ENCODE results near the gene HEXIM2. TPM values are rescaled to one million over a fixed set of nuclear protein-coding genes. Genes with fewer than 3 reads are reported as not detected.

HEXIM2 gene
- total RNA-seq, 1 experiment from 2014 or later: 12.5 TPM

DNA sequence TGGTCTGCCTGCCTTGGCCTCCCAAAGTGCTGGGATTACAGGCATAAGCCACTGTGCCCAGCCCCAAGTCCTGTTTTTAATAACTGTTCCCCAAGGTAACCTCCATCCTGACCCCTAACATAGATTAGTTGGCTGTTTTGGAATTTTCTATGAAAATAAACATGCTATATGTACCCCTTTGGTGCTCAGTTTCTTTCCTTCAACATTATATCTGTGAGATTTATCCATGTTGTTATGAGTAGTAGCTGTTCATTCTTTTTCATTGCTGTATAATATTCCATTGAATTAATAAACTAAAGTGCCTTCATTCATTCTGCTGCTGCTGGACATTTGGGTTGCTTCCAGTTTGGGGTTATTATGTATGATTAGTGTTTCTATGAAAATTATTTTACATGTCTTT, 33.7 kb downstream of the HEXIM2 start:
- Histone ChIP-seq H3K4me2 (ENCODE audit: insufficient read depth, insufficient read length, low read length) (no peak overlapping the region), H2AFZ (ENCODE audit: low read length) (no peak overlapping the region), H2BK5ac (ENCODE audit: insufficient read length, low read length) (no peak overlapping the region), H3K18ac (ENCODE audit: insufficient read length, low read depth, low read length) (no peak overlapping the region), H3K27me3 (ENCODE audit: insufficient read depth, low read length) (no peaks in the 10 kb centered on the region), H2BK120ac (ENCODE audit: low read depth, low read length, poor library complexity, severe bottlenecking) (no peak overlapping the region), H3K4me1 (ENCODE audit: insufficient read depth, low read length) (no peaks in the 10 kb centered on the region; the same call in 1 of the 2 replicates), H3K79me1 (ENCODE audit: insufficient read depth, low read depth, low read length, poor library complexity, severe bottlenecking) (no peaks in the 10 kb centered on the region), H3K79me2 (ENCODE audit: insufficient read depth, low read length) (no peaks in the 10 kb centered on the region), H4K5ac (ENCODE audit: insufficient read length, low read depth, low read length) (no peak overlapping the region), H2BK20ac (ENCODE audit: low read depth, low read length, poor library complexity, severe bottlenecking) (no peak overlapping the region), H3K14ac (ENCODE audit: insufficient read depth, low read length) (no peak overlapping the region), H3K27ac (ENCODE audit: insufficient read length, low read depth, low read length) (no peak overlapping the region), H3K23ac (ENCODE audit: insufficient read length, low read depth, low read length) (no peak overlapping the region), H3K9me3 (ENCODE audit: control insufficient read depth, low read depth, low read length) (no peaks in the 10 kb centered on the region), H4K8ac (replicated peaks; ENCODE audit: insufficient read length, low read depth, low read length) (no peak overlapping the region), H2BK12ac (ENCODE audit: insufficient read length, low read depth, low read length) (no peak overlapping the region), H3T11ph (ENCODE audit: low read length) (no peak overlapping the region), H4K91ac (ENCODE audit: insufficient read length, low read depth, low read length) (no peak overlapping the region), H4K20me1 (ENCODE audit: control insufficient read depth, insufficient read depth, insufficient read length) (no peaks in the 10 kb centered on the region), H3K23me2 (ENCODE audit: insufficient read length, low read depth, low read length, poor library complexity, severe bottlenecking) (no peaks in the 10 kb centered on the region), H2BK15ac (ENCODE audit: low read depth, low read length) (no peak overlapping the region), H3K9ac (ENCODE audit: extremely low read depth, insufficient read length, low read length) (no peak overlapping the region), H3K4ac (ENCODE audit: low read depth, low read length) (no peak overlapping the region), H3K56ac (ENCODE audit: insufficient read length, low read depth, low read length) (no peak overlapping the region), H2AK5ac (ENCODE audit: insufficient read length, low read length) (no peak overlapping the region)
- H3K9me3 Mint-ChIP-seq: peaks cover 0 to 4% of the 10 kb centered on the region in 2 experiments; a peak in 2 of 5 replicates
- peaks cover 10 to 15% of the 10 kb centered on the region in 2 experiments for H3K4me1 Mint-ChIP-seq
- H3K36me3 Mint-ChIP-seq (ENCODE audit: insufficient read depth in 1 of 3, low read depth in 3 of 3): peaks cover 0 to 4% (median 0%) of the 10 kb centered on the region in 3 experiments; a peak in 3 of 7 replicates
- DNase-seq: no peak
- peak overlapping the region in 1 of 3 experiments; percentile 61; a peak in 1 of 7 replicates for H3K27ac Mint-ChIP-seq
- TF ChIP-seq, protein P1, sequence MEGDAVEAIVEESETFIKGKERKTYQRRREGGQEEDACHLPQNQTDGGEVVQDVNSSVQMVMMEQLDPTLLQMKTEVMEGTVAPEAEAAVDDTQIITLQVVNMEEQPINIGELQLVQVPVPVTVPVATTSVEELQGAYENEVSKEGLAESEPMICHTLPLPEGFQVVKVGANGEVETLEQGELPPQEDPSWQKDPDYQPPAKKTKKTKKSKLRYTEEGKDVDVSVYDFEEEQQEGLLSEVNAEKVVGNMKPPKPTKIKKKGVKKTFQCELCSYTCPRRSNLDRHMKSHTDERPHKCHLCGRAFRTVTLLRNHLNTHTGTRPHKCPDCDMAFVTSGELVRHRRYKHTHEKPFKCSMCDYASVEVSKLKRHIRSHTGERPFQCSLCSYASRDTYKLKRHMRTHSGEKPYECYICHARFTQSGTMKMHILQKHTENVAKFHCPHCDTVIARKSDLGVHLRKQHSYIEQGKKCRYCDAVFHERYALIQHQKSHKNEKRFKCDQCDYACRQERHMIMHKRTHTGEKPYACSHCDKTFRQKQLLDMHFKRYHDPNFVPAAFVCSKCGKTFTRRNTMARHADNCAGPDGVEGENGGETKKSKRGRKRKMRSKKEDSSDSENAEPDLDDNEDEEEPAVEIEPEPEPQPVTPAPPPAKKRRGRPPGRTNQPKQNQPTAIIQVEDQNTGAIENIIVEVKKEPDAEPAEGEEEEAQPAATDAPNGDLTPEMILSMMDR (conservative IDR thresholded peaks at IDR 0.05): no peak
- H3K4me3 Mint-ChIP-seq: no peak overlapping the region
- H3K27me3 Mint-ChIP-seq (ENCODE audit: low read depth): peaks cover under 1% of the 10 kb centered on the region
